Epithelial cell of esophagus (primary cell): ENCODE results near the gene NFIA.
A peak's percentile ranks its signal among the peaks of the same experiment; 100 is the strongest.

Experiments
- DNase-seq: peaks from one replicate; pipeline ENCODE4 v3.0.0; 2010; ENCODE audit warnings: low read depth
- H3K4me3 ChIP-seq: 2 replicates; pipeline ENCODE4 v1.5.1; 2011; ENCODE audit warnings: mild to moderate bottlenecking, low read length, control low read depth
- CTCF ChIP-seq: IDR thresholded peaks from 2 replicates; pipeline ENCODE4 v1.5.1; 2011; ENCODE audit warnings: low read depth, mild to moderate bottlenecking, low read length, control low read depth, inconsistent platforms; ENCODE audit not compliant: insufficient read depth; ENCODE audit errors: missing control alignments

The NFIA gene

GRCh38 chr1:61322008-61322744, 239.8 kb downstream of the NFIA start:
- no peak for TF ChIP-seq CTCF
- DNase-seq = peak; percentile 90
- no peak overlapping the region for H3K4me3 ChIP-seq

GRCh38 chr1:61322769-61323168, 240.4 kb downstream of the NFIA start:
- TF ChIP-seq CTCF = no peak
- peak; percentile 82 for DNase-seq
- H3K4me3 ChIP-seq = no peak overlapping the region

GRCh38 chr1:61323681-61324328, 241.4 kb downstream of the NFIA start:
- H3K4me3 ChIP-seq = no peak overlapping the region
- no peak for TF ChIP-seq CTCF
- peak; percentile 86 for DNase-seq

- no peak overlapping the region for H3K4me3 ChIP-seq
- DNase-seq = no peak
- TF ChIP-seq CTCF = no peak
These were observed 244.4 kb downstream of the NFIA start for GRCh38 chr1:61326713-61327112.

- no peak for TF ChIP-seq CTCF
- no peak for DNase-seq
- no peak overlapping the region for H3K4me3 ChIP-seq
These were observed 245.1 kb downstream of the NFIA start for GRCh38 chr1:61327436-61327835.

- no peak overlapping the region for H3K4me3 ChIP-seq
- TF ChIP-seq CTCF = no peak
- DNase-seq = no peak
These were observed 247.2 kb downstream of the NFIA start for GRCh38 chr1:61329556-61329955.
